HepG2 (cell line): Measurements from ENCODE around the gene NEAT1. TPM values are rescaled to one million over a fixed set of nuclear protein-coding genes. Genes with fewer than 3 reads are reported as not detected.

Source experiments
- AKAP8 ChIP-seq: sonication (generic); formaldehyde crosslinking; IDR thresholded peaks from 2 replicates; pipeline ENCODE4 v1.5.1; 2020; ENCODE audit warnings: mild to moderate bottlenecking, missing genetic modification reagents
- ASH2L ChIP-seq: fragments of 300-600, 200-600 bp; sonication (generic); IDR thresholded peaks from 2 replicates; pipeline ENCODE4 v1.7.0; 2017; ENCODE audit warnings: low read depth, mild to moderate bottlenecking, moderate library complexity, mixed read lengths, low read length; ENCODE audit not compliant: insufficient read length
- GLI4 ChIP-seq: sonication (generic); formaldehyde crosslinking; IDR thresholded peaks from 2 replicates; pipeline ENCODE4 v1.5.1; 2020; ENCODE audit warnings: missing genetic modification reagents, mild to moderate bottlenecking, moderate library complexity, borderline replicate concordance
- HHEX ChIP-seq: IDR thresholded peaks from 2 replicates; pipeline ENCODE4 v1.6.1; 2016; ENCODE audit warnings: control low read depth
- HOXA3 ChIP-seq: sonication (generic); formaldehyde crosslinking; IDR thresholded peaks from 2 replicates; pipeline ENCODE4 v1.5.0; 2020; ENCODE audit warnings: missing genetic modification reagents
- JUNB ChIP-seq: sonication (generic); formaldehyde crosslinking; IDR thresholded peaks from 2 replicates; pipeline ENCODE4 v1.8.0; 2022; ENCODE audit warnings: missing genetic modification reagents, mild to moderate bottlenecking, borderline replicate concordance
- KMT2B ChIP-seq: IDR thresholded peaks from 2 replicates; pipeline ENCODE4 v1.6.1; 2016; ENCODE audit warnings: missing genetic modification reagents, missing compliant biosample characterization
- POLR2A ChIP-seq, 2 experiments: IDR thresholded peaks; 2 replicates each; pipeline ENCODE4 v1.6.1; 2011; ENCODE audit warnings: low read depth in 2 of 2, low read length in 2 of 2, mild to moderate bottlenecking in 1 of 2, moderate library complexity in 1 of 2; ENCODE audit not compliant: insufficient read depth in 1 of 2
- POLR2AphosphoS2 ChIP-seq: IDR thresholded peaks from 2 replicates; pipeline ENCODE4 v1.6.1; 2011; ENCODE audit warnings: low read depth, low read length, improper control_type of control experiment
- PRDM4 ChIP-seq: sonication (generic); formaldehyde crosslinking; IDR thresholded peaks from 2 replicates; pipeline ENCODE4 v1.9.0; 2021; ENCODE audit warnings: missing genetic modification reagents, borderline replicate concordance
- SAP130 ChIP-seq: IDR thresholded peaks from 2 replicates; pipeline ENCODE4 v1.6.1; 2016; ENCODE audit warnings: low read depth
- SOX13 ChIP-seq, 3 experiments: fragments of 450-650 bp in 1 of 3; sonication (generic) in 1 of 3; formaldehyde crosslinking in 1 of 3; IDR thresholded peaks in 2 of 3; conservative IDR thresholded peaks in 1 of 3; 2 replicates each; pipeline versions ENCODE4 v1.5.0 to v1.6.1; 2016 to 2020; ENCODE audit warnings: antibody characterized with exemption in 1 of 3, mild to moderate bottlenecking in 1 of 3, missing compliant biosample characterization in 1 of 3, missing genetic modification reagents in 1 of 3, moderate library complexity in 1 of 3
- ZBTB25 ChIP-seq: IDR thresholded peaks from 2 replicates; pipeline ENCODE4 v1.6.1; 2018; ENCODE audit warnings: missing genetic modification reagents
- ZBTB7B ChIP-seq: sonication (generic); formaldehyde crosslinking; IDR thresholded peaks from 2 replicates; pipeline ENCODE4 v1.4.0; 2020; ENCODE audit warnings: missing genetic modification reagents
- ZFP37 ChIP-seq: sonication (generic); formaldehyde crosslinking; IDR thresholded peaks from 2 replicates; pipeline ENCODE4 v1.4.0; 2020; ENCODE audit warnings: missing genetic modification reagents, borderline replicate concordance
- ZIK1 ChIP-seq: sonication (generic); formaldehyde crosslinking; IDR thresholded peaks from 2 replicates; pipeline ENCODE4 v1.5.0; 2020; ENCODE audit warnings: mild to moderate bottlenecking, low read depth, missing genetic modification reagents, borderline replicate concordance
- ZNF207 ChIP-seq: fragments of 450-650 bp; IDR thresholded peaks from 2 replicates; pipeline ENCODE4 v1.6.1; 2016; ENCODE audit warnings: antibody characterized with exemption, borderline replicate concordance
- ZNF292 ChIP-seq: sonication (generic); formaldehyde crosslinking; IDR thresholded peaks from 2 replicates; pipeline ENCODE4 v1.8.1; 2022; ENCODE audit warnings: mild to moderate bottlenecking, low read depth, missing genetic modification reagents, borderline replicate concordance
- ZNF562 ChIP-seq: sonication (generic); formaldehyde crosslinking; IDR thresholded peaks from 2 replicates; pipeline ENCODE4 v1.8.0; 2022; ENCODE audit warnings: missing genetic modification reagents, borderline replicate concordance
- ZNF564 ChIP-seq: sonication (generic); formaldehyde crosslinking; IDR thresholded peaks from 2 replicates; pipeline ENCODE4 v1.8.1; 2023; ENCODE audit warnings: mild to moderate bottlenecking, missing genetic modification reagents
- ZNF607 ChIP-seq: sonication (generic); formaldehyde crosslinking; IDR thresholded peaks from 2 replicates; pipeline ENCODE4 v1.5.1; 2020; ENCODE audit warnings: missing genetic modification reagents, mild to moderate bottlenecking, borderline replicate concordance
- ZNF772 ChIP-seq: sonication (generic); formaldehyde crosslinking; IDR thresholded peaks from 2 replicates; pipeline ENCODE4 v1.5.0; 2020; ENCODE audit warnings: mild to moderate bottlenecking, missing genetic modification reagents
- ZNF781 ChIP-seq: sonication (generic); formaldehyde crosslinking; IDR thresholded peaks from 2 replicates; pipeline ENCODE4 v1.5.1; 2020; ENCODE audit warnings: borderline replicate concordance, mild to moderate bottlenecking, missing genetic modification reagents; ENCODE audit errors: not compliant biosample characterization
- ZNF850 ChIP-seq: sonication (generic); formaldehyde crosslinking; conservative IDR thresholded peaks from 2 replicates; pipeline ENCODE4 v1.9.0; 2021; ENCODE audit warnings: mild to moderate bottlenecking, missing genetic modification reagents
- polyA plus RNA-seq, 8 experiments: library from polyadenylated mRNA; depleted of rRNA in 3 of 8; stranded (reverse) in 7 of 8; unstranded in 1 of 8; fragments of >200 nt; fragmentation: Illumina TruSeq in 4 of 8; extraction: Trizol in 4 of 8; gene quantifications; 2 replicates each; pipeline versions ENCODE4 v1.2.1 to v1.2.3, GENCODE V29; 2011 to 2016; ENCODE audit warnings: low read depth in 4 of 8, missing spikeins in 1 of 8, mixed read lengths in 1 of 8; ENCODE audit not compliant: insufficient read depth in 1 of 8
- total RNA-seq, 5 experiments: library from RNA; depleted of rRNA; stranded (reverse); fragments of >200 nt; fragmentation: Illumina TruSeq; extraction: Trizol; gene quantifications; 2 replicates each; pipeline ENCODE4 v1.2.3, GENCODE V29; 2016; ENCODE audit warnings: low read depth in 1 of 5
- TF ChIP-seq, protein P1 (sequence below): IDR thresholded peaks from 2 replicates; pipeline ENCODE4 v1.6.1; 2016; ENCODE audit warnings: missing compliant biosample characterization, missing genetic modification reagents, borderline replicate concordance

NEAT1 gene
- total and polyA plus RNA-seq, 2 of the 13 experiments (the other 11 are each of a cell fraction or from before 2014, with no cell fraction given) = 20.5 to 41.2 TPM

GRCh38 chr11:65424205-65425104 lies 1.9 kb downstream of the NEAT1 start (continued):
- no peak for TF ChIP-seq PRDM4 (CRISPR knock-in tag)
- 0 out of 2 replicates have a peak, but pooled peaks have one; percentile 27 for TF ChIP-seq ZNF607
- TF ChIP-seq JUNB (CRISPR knock-in tag) = 0 out of 2 replicates have a peak, but pooled peaks have one; percentile 31
- TF ChIP-seq ZNF781 (CRISPR knock-in tag) = no peak
- no peak for TF ChIP-seq HOXA3 (CRISPR knock-in tag)
- 0 out of 2 replicates have a peak, but pooled peaks have one; percentile 29 for TF ChIP-seq GLI4 (CRISPR knock-in tag)
- peak in 1 of 2 experiments; percentile 61; a peak in 2 of 4 replicates for TF ChIP-seq POLR2A (IDR thresholded peaks at IDR 0.05; ENCODE audit: insufficient read depth in 1 of 2, low read depth in 2 of 2, low read length in 2 of 2)
- TF ChIP-seq ASH2L = peak; percentile 28
- TF ChIP-seq, protein P1, sequence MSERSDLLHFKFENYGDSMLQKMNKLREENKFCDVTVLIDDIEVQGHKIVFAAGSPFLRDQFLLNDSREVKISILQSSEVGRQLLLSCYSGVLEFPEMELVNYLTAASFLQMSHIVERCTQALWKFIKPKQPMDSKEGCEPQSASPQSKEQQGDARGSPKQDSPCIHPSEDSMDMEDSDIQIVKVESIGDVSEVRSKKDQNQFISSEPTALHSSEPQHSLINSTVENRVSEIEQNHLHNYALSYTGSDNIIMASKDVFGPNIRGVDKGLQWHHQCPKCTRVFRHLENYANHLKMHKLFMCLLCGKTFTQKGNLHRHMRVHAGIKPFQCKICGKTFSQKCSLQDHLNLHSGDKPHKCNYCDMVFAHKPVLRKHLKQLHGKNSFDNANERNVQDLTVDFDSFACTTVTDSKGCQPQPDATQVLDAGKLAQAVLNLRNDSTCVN = no peak
- TF ChIP-seq KMT2B (CRISPR knock-in tag) = no peak
- no peak for TF ChIP-seq ZNF850
- no peak for TF ChIP-seq ZBTB25
- no peak for TF ChIP-seq ZNF207
- TF ChIP-seq ZNF772 = peak; percentile 44; the same call in 1 of the 2 replicates
- peak; percentile 94 for TF ChIP-seq POLR2AphosphoS2
- no peak for TF ChIP-seq ZNF564 (CRISPR knock-in tag)
- no peak for TF ChIP-seq ZIK1 (CRISPR knock-in tag)
- 0 out of 2 replicates have a peak, but pooled peaks have one; percentile 61 for TF ChIP-seq AKAP8 (CRISPR knock-in tag)
- TF ChIP-seq ZBTB7B (CRISPR knock-in tag) = no peak
- TF ChIP-seq HHEX = no peak
- TF ChIP-seq SOX13 (IDR thresholded peaks at IDR 0.05) = no peak
- TF ChIP-seq SOX13 (CRISPR knock-in tag; conservative IDR thresholded peaks at IDR 0.05 in 1 of 2, IDR thresholded peaks at IDR 0.05 in 1 of 2) = no peak
- no peak for TF ChIP-seq ZFP37
- peak; percentile 7; the same call in 1 of the 2 replicates for TF ChIP-seq SAP130 (CRISPR knock-in tag)
- 0 out of 2 replicates have a peak, but pooled peaks have one; percentile 50 for TF ChIP-seq ZNF562 (CRISPR knock-in tag)
- TF ChIP-seq ZNF292 (CRISPR knock-in tag) = no peak
